Measurements from ENCODE around the gene THEM4.

THEM4 gene

GRCh38 chr1:151846686-151847237, 62.5 kb downstream of the THEM4 start:
- DNase-seq (ENCODE audit: low spot score) = no peak
- TF ChIP-seq, protein P1, sequence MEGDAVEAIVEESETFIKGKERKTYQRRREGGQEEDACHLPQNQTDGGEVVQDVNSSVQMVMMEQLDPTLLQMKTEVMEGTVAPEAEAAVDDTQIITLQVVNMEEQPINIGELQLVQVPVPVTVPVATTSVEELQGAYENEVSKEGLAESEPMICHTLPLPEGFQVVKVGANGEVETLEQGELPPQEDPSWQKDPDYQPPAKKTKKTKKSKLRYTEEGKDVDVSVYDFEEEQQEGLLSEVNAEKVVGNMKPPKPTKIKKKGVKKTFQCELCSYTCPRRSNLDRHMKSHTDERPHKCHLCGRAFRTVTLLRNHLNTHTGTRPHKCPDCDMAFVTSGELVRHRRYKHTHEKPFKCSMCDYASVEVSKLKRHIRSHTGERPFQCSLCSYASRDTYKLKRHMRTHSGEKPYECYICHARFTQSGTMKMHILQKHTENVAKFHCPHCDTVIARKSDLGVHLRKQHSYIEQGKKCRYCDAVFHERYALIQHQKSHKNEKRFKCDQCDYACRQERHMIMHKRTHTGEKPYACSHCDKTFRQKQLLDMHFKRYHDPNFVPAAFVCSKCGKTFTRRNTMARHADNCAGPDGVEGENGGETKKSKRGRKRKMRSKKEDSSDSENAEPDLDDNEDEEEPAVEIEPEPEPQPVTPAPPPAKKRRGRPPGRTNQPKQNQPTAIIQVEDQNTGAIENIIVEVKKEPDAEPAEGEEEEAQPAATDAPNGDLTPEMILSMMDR (IDR thresholded peaks at IDR 0.05; ENCODE audit: extremely low read depth, missing control alignments) = no peak

DNA sequence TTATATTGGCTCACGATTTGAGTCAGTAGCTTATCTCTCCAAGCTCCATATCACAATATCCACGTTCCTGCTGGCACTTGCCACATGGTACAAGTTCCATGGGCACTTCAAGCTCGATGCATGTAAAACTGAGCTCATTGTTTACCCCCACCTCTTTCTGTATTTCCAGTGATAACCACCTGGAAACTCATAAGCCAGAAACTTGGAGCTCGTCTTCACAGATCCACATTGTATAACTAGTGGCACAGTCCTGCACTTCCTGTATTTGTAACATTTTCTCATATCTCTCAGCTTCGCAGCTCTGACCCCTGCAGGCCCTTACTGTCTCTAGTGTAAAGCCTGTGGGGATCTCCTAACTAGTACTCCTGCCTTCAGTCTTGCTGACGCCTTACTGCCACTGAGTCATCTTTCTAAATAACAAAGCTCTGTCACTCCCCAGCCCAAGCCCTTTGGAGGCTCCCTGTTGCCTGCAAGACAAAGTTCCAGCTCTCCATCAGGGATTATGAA, 63.2 kb downstream of the THEM4 start:
- no peak for DNase-seq (ENCODE audit: low spot score)
- TF ChIP-seq, protein P1 (IDR thresholded peaks at IDR 0.05; ENCODE audit: extremely low read depth, missing control alignments) = no peak

DNA sequence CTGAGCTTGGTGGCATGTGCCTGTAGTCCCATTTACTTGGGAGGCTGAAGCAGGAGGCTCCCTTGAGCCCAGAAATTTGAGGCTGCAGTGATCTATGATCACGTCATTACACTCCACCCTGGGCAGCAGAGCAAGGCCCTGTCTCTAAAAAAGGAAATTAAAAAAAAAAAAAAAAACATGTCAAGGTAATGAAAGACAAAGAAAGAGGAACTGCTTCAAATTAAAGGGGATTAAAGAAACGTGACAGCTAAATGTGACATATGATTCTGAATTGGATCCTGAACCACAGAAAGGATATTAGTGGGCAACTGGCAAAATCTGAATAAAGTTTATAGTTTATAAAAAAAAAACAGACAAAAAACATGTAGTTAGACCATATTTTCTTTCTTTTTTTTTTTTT, 65.9 kb downstream of the THEM4 start:
- TF ChIP-seq, protein P1 (IDR thresholded peaks at IDR 0.05; ENCODE audit: extremely low read depth, missing control alignments) = no peak
- DNase-seq (ENCODE audit: low spot score) = no peak

DNA sequence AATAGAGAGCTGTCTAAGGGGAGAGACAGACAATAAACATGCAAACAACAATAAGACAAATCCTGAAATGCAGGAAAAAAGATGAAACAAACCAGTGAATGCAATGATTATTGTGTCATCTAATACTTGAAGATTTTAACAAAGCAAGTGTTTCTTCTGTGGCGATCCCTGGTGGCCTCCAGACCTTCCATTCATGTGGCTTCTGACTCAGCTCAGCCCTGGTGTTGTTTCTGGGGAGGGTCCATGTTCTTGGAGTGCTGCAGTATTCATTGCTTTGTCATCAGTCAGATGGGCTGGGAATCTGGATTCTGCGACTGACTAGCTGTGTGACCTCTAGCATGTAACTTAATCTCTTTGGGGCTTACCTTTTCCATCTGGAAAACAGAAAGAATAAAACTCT, 68.2 kb downstream of the THEM4 start:
- TF ChIP-seq, protein P1 (IDR thresholded peaks at IDR 0.05; ENCODE audit: extremely low read depth, missing control alignments) = no peak
- no peak for DNase-seq (ENCODE audit: low spot score)

DNA sequence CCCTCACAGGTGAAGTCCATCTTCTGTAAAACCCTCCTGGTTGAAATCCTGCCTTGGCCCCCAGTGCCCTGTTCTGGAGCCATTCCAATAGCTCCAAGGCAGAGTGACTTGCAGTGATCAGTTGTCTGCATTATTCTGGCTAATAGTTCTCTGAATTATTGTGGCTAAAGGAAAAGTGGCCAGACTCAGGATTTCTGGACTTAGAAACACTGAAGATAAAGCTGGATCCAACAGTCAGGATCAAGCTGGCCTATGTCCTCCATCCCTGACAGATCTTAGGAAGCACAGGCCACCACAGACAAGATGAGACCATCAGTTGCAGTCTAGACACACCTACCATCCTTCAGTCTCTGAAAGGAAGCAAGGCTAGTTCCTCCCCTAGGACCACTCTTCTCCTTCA, 68.9 kb downstream of the THEM4 start:
- TF ChIP-seq, protein P1 (IDR thresholded peaks at IDR 0.05; ENCODE audit: extremely low read depth, missing control alignments) = no peak
- DNase-seq (ENCODE audit: low spot score) = no peak

GRCh38 chr1:151839457-151840403, 69.6 kb downstream of the THEM4 start, which contains the start of gene C2CD4D:
Gene C2CD4D, minus strand, starts transcription at chr1:151839820. Its CDS starts 831 bp downstream, at chr1:151838989.
- TF ChIP-seq, protein P1 (IDR thresholded peaks at IDR 0.05; ENCODE audit: extremely low read depth, missing control alignments) = no peak
- peak; percentile 80 for DNase-seq (ENCODE audit: low spot score)

GRCh38 chr1:151839082-151839412, 70.3 kb downstream of the THEM4 start:
- DNase-seq (ENCODE audit: low spot score) = peak; percentile 49
- TF ChIP-seq, protein P1 (IDR thresholded peaks at IDR 0.05; ENCODE audit: extremely low read depth, missing control alignments) = no peak
